Subcutaneous adipose tissue (tissue), 4 donors: ENCODE data around the gene HCFC1. TPM values are rescaled to one million over a fixed set of nuclear protein-coding genes. Genes with fewer than 3 reads are reported as not detected.

Experiments used
- CTCF ChIP-seq: fragments of 450-650 bp; IDR thresholded peaks from one replicate; pipeline ENCODE4 v1.5.1; 2016; ENCODE audit warnings: low read depth, mild to moderate bottlenecking, control low read depth, antibody characterized with exemption, moderate library complexity
- total RNA-seq, 4 donors: library from RNA; depleted of rRNA; stranded (reverse); fragments of >200 nt; gene quantifications; one replicate each; pipeline ENCODE4 v1.1.0, GENCODE V29; 2016

HCFC1 gene
- total RNA-seq, 4 donors from 2014 or later = 17.7 to 33.9 (median 21.2) TPM

DNA sequence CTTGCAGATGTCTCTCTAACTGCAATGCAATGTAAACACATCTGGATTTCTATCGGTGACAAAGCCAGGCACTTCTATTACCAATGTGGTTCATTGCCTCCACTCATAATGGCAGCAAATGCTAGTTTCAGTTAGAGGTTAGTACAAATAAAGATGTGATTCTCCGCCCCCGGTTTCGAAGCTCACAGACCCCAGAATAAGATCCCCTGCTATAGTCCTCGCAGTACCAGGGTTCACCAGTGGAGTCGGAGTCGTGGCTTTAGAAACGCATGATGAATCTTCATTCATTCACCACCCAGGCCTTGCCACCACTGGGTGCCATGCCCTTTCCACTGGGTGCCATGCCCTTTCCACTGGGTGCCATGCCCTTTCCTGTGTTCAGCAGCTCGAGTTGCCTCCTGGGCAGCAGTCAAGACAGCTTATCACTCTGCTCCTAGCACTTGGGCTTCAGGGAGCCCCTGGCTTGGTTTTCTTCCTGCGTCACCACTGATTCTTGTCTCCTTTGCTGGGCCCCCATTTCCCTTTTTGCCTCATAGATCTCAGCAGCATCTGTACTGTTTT is 33.3 kb downstream of the HCFC1 start:
- no peak for TF ChIP-seq CTCF

DNA sequence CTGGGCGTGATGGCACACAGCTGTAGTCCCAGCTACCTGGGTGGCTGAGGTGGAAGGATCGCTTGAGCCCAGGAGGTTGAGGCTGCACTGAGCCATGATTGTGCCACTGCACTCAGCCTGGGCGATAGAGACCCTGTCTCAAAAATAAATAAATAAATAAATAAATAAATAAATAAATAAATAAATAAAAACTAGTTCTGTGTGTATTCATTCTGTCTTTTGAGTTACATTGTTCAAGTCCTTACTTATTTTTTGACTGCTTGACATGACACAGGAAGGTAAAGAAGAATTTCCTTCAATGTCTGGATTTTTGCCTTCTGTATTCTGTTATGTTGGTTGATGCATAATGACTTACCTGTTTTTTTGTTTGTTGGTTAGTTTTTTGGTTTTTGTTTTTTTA is 34.6 kb downstream of the HCFC1 start:
- TF ChIP-seq CTCF = no peak

DNA sequence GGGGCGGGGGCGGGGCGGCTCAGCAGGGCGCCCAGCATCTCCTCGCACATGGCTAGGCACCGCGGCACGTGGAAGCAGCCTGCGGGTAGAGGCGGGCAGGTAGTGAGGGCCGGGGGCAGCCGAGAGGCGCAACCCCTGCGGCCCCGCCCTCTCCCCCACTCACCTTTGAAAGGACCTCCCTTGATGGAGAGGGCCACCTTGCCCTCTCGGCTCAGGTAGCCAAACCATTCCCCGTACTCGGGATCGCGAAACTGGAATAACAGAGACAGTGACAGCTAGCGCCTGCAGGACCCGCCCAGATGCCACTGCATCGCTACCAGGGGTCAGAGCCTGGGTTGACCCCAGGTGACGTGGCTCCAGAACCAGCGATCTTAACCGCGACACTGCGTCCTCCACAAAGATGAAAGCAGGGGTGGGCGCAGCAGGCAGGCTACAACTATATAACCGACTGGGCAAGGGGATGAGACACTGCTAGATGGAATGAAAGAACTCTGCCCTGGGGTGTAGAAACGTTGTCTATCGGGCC is 36.2 kb downstream of the HCFC1 start:
- TF ChIP-seq CTCF = no peak

- TF ChIP-seq CTCF = no peak
Measured at GRCh38 chrX:153934762-153935325, 36.8 kb downstream of the HCFC1 start, which contains the start of gene NAA10. Gene NAA10 (minus strand): TSS chrX:153935037. CDS start chrX:153934904, 133 bp downstream.

GRCh38 chrX:153934148-153934761 is 37.4 kb downstream of the HCFC1 start:
- TF ChIP-seq CTCF = no peak

- TF ChIP-seq CTCF = no peak
Measured at GRCh38 chrX:153933748-153934147, 37.9 kb downstream of the HCFC1 start.

DNA sequence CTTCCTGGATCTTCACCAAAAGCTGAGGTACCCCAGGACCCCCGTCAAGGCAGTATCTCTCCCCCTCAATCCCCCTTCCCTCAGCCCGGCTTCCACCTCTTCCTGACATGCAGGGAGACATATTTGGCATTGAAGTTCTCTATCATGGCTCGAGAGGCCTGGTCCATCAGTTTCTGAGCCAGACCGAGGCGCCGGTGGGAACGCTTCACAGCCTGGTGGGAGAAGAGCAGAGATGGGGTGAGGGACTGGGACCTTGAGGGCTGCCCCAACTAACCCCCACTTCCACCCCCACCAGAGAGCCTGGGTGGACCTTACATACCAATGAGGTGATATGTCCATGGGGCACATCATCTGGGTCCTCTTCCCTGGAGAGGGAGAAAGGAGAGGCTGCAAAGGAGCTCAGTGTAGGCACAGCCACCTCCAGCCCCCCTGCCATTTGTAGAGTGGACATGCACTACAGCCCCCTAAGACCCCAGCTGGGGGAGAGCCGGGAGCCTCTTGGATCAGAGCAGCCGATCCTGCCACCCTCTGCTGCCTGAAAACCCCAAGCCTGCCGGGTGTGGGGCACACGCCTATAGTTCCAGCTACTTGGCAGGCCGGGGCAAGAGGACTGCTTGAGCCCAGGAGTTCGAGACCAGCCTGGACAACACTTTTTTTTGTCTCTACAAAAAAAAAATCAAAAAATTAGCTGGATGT is 39.2 kb downstream of the HCFC1 start:
- no peak for TF ChIP-seq CTCF
